ENCODE results near the gene MFNG. TPM values are rescaled to one million over a fixed set of nuclear protein-coding genes. Genes with fewer than 3 reads are reported as not detected.

The MFNG gene
- total and polyA plus RNA-seq, 2 donors (not counting 1 experiment from before 2014, with no cell fraction given), result 95.9 to 125 TPM

DNA sequence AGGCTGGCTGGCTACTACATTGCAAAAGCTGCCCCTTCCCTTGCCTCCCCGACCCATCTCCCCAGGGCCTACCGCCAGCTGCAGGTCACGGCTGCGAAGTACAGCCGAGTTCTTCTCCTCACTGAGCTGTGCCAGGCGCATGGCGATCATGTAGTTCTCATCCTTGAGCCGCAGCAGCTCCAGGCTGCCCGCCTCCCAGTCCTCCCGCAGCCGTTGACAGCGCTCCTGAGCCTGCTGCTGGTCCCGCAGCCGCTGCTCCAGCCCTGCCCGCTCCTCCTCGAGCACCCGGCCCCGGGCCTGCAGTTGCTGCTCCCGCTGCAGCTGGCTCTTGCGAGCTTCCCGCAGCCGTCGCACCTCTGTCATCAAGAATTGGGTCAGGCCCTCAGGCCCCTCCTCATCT, 29.7 kb upstream of the MFNG start:
- Histone ChIP-seq H3K4me1 (ENCODE audit: control insufficient read depth in 2 of 2, insufficient read depth in 2 of 2, low read length in 2 of 2) (peaks cover 5 to 10% of the 10 kb centered on the region in 2 donors), H3K4me2 (replicated peaks; ENCODE audit: low read depth, low read length, poor library complexity, severe bottlenecking) (no peak overlapping the region), H3K27me3 (replicated peaks in 1 of 4; ENCODE audit: control extremely low read depth in 1 of 4, control insufficient read depth in 3 of 4, insufficient read depth in 4 of 4, low read length in 3 of 4) (peaks cover 0 to 34% (median 8%) of the 10 kb centered on the region in 4 experiments), H2AFZ (ENCODE audit: insufficient read depth, low read depth, low read length, poor library complexity, severe bottlenecking) (no peak overlapping the region), H3K9me3 (ENCODE audit: control extremely low read depth in 1 of 3, control insufficient read depth in 2 of 3, insufficient read depth in 1 of 3, low read length in 2 of 3) (peaks cover 0 to 5% (median 0%) of the 10 kb centered on the region in 3 donors), H3K9ac (ENCODE audit: low read length) (no peak overlapping the region), H4K20me1 (ENCODE audit: control insufficient read depth, insufficient read depth, low read length, poor library complexity, severe bottlenecking) (no peaks in the 10 kb centered on the region), H3K36me3 (replicated peaks in 1 of 2; ENCODE audit: control extremely low read depth in 1 of 2, control insufficient read depth in 1 of 2, extremely low read depth in 1 of 2, insufficient read depth in 2 of 2, low read length in 1 of 2) (no peaks in the 10 kb centered on the region), H3K4me3 (ENCODE audit: control extremely low read depth in 1 of 5, extremely low read depth in 1 of 5, insufficient read depth in 1 of 5, low read depth in 2 of 5, low read length in 4 of 5) (no peak overlapping the region), H3K27ac (ENCODE audit: low read length in 2 of 2) (no peak overlapping the region), H3K79me2 (ENCODE audit: control insufficient read depth, insufficient read depth, low read length) (no peaks in the 10 kb centered on the region)
- DNase-seq (no peak), ATAC-seq (ENCODE audit: low read depth) (no peak)
- intact Hi-C loops (cut with micrococcal nuclease), result no loop called here
- Mint-ChIP-seq H3K27ac (no peak overlapping the region), H3K9me3 (ENCODE audit: insufficient read depth) (no peaks in the 10 kb centered on the region), H3K4me3 (no peak overlapping the region), H3K27me3 (peaks cover 32% of the 10 kb centered on the region), H3K4me1 (peaks cover 6% of the 10 kb centered on the region)
- TF ChIP-seq, protein P1, sequence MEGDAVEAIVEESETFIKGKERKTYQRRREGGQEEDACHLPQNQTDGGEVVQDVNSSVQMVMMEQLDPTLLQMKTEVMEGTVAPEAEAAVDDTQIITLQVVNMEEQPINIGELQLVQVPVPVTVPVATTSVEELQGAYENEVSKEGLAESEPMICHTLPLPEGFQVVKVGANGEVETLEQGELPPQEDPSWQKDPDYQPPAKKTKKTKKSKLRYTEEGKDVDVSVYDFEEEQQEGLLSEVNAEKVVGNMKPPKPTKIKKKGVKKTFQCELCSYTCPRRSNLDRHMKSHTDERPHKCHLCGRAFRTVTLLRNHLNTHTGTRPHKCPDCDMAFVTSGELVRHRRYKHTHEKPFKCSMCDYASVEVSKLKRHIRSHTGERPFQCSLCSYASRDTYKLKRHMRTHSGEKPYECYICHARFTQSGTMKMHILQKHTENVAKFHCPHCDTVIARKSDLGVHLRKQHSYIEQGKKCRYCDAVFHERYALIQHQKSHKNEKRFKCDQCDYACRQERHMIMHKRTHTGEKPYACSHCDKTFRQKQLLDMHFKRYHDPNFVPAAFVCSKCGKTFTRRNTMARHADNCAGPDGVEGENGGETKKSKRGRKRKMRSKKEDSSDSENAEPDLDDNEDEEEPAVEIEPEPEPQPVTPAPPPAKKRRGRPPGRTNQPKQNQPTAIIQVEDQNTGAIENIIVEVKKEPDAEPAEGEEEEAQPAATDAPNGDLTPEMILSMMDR (IDR thresholded peaks at IDR 0.05), result no peak
- no peak for TF ChIP-seq EZH2 (IDR thresholded peaks at IDR 0.05; ENCODE audit: borderline replicate concordance, insufficient read depth, low read depth, low read length, poor library complexity, severe bottlenecking)
- CTCF ChIA-PET, result no interaction called here
- WGBS (ENCODE audit: insufficient coverage), result 95% methylated on average over 23 of the region's 23 CpGs
- POLR2A ChIA-PET, result no interaction called here

DNA sequence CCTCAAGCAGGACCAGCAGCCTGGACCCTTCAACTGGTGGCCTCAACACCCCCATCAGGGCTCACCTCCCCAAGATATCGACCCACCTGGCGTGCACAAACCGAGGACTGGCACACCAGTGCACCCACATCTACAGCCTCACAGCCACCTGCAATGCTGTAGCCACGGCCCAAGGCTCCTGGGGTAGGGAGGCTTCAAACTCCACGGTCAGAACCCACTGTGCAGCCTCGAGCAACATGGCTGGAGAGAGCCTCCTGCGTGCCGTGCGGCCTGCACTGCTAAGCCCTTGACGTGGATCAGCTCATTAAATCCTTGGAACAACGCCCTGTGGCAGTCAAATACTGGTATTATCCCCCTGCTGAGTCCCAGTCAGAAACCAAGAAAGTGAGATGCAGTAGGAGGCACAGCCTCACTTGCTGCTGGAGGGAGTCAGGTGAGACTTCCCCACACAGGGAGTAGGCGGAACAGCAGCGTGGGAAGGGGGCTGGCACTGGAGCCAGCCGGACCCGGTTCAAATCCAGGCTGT, 28.4 kb upstream of the MFNG start:
- no peaks in the 10 kb centered on the region for H4K20me1 ChIP-seq (ENCODE audit: control insufficient read depth, insufficient read depth, low read length, poor library complexity, severe bottlenecking)
- WGBS (ENCODE audit: insufficient coverage), result 79% methylated on average over 14 of the region's 15 CpGs
- TF ChIP-seq, protein P1 (IDR thresholded peaks at IDR 0.05), result no peak
- no peak for TF ChIP-seq EZH2 (IDR thresholded peaks at IDR 0.05; ENCODE audit: borderline replicate concordance, insufficient read depth, low read depth, low read length, poor library complexity, severe bottlenecking)
- intact Hi-C loops (cut with micrococcal nuclease), result no loop called here
- ATAC-seq (ENCODE audit: low read depth), result no peak
- no peak overlapping the region for H3K9ac ChIP-seq (ENCODE audit: low read length)
- POLR2A ChIA-PET, result no interaction called here
- CTCF ChIA-PET, result no interaction called here
- H3K27ac ChIP-seq (ENCODE audit: low read length in 2 of 2), result no peak overlapping the region
- no peaks in the 10 kb centered on the region for H3K79me2 ChIP-seq (ENCODE audit: control insufficient read depth, insufficient read depth, low read length)
- H3K27me3 ChIP-seq (replicated peaks in 1 of 4; ENCODE audit: control extremely low read depth in 1 of 4, control insufficient read depth in 3 of 4, insufficient read depth in 4 of 4, low read length in 3 of 4), result peaks cover 0 to 22% (median 2%) of the 10 kb centered on the region in 4 experiments
- H3K36me3 ChIP-seq (replicated peaks in 1 of 2; ENCODE audit: control extremely low read depth in 1 of 2, control insufficient read depth in 1 of 2, extremely low read depth in 1 of 2, insufficient read depth in 2 of 2, low read length in 1 of 2), result no peaks in the 10 kb centered on the region
- H3K9me3 ChIP-seq (ENCODE audit: control extremely low read depth in 1 of 3, control insufficient read depth in 2 of 3, insufficient read depth in 1 of 3, low read length in 2 of 3), result peaks cover 0 to 5% (median 0%) of the 10 kb centered on the region in 3 donors
- H3K4me2 ChIP-seq (replicated peaks; ENCODE audit: low read depth, low read length, poor library complexity, severe bottlenecking), result no peak overlapping the region
- H3K4me1 ChIP-seq (ENCODE audit: control insufficient read depth in 2 of 2, insufficient read depth in 2 of 2, low read length in 2 of 2), result peaks cover under 1 to 5% of the 10 kb centered on the region in 2 donors
- Mint-ChIP-seq H3K27me3 (peaks cover 23% of the 10 kb centered on the region), H3K4me1 (peaks cover 6% of the 10 kb centered on the region), H3K27ac (no peak overlapping the region), H3K4me3 (no peak overlapping the region), H3K9me3 (ENCODE audit: insufficient read depth) (no peaks in the 10 kb centered on the region)
- no peak overlapping the region for H2AFZ ChIP-seq (ENCODE audit: insufficient read depth, low read depth, low read length, poor library complexity, severe bottlenecking)
- no peak for DNase-seq
- no peak overlapping the region for H3K4me3 ChIP-seq (ENCODE audit: control extremely low read depth in 1 of 5, extremely low read depth in 1 of 5, insufficient read depth in 1 of 5, low read depth in 2 of 5, low read length in 4 of 5)

Measured in B cell (primary cell).